Activated T-helper 1 cell treated with anti-CD3 and anti-CD28 coated beads, Interleukin-12 subunit alpha, Interleukin-12 subunit beta, Interleukin-2, Interleukin-4 antibody, amounts not matched to agents 30 ng/mL and 10 ng/mL and 1 ng/mL, durations not matched to agents 14 hours and 24 hours and 36 hours (primary cell): ENCODE data around the gene OLA1. TPM values are rescaled to one million over a fixed set of nuclear protein-coding genes. Genes with fewer than 3 reads are reported as not detected.

Source experiments
- DNase-seq: peaks from one replicate; pipeline ENCODE4 v3.0.0; 2021; ENCODE audit warnings: low spot score
- H3K27ac Mint-ChIP-seq: one replicate; pipeline ENCODE4 v1.8.0; 2021; ENCODE audit warnings: mild to moderate bottlenecking, mixed read lengths
- H3K27me3 Mint-ChIP-seq: one replicate; pipeline ENCODE4 v1.8.0; 2022; ENCODE audit warnings: mild to moderate bottlenecking, moderate library complexity, mixed read lengths; ENCODE audit not compliant: insufficient read depth
- H3K36me3 Mint-ChIP-seq: one replicate; pipeline ENCODE4 v1.8.0; 2021; ENCODE audit warnings: low read depth, mixed read lengths
- H3K4me1 Mint-ChIP-seq: one replicate; pipeline ENCODE4 v1.8.0; 2021; ENCODE audit warnings: low read depth, mixed read lengths
- H3K4me3 Mint-ChIP-seq: one replicate; pipeline ENCODE4 v1.8.0; 2021; ENCODE audit warnings: mild to moderate bottlenecking, moderate library complexity, mixed read lengths
- H3K9me3 Mint-ChIP-seq: one replicate; pipeline ENCODE4 v1.8.0; 2021; ENCODE audit warnings: mixed read lengths
- intact Hi-C: fragments of 100-400 bp; cut with micrococcal nuclease; formaldehyde crosslinking; loops from one replicate; pipeline ENCODE4 v1.15.1; 2024
- total RNA-seq: library from RNA; stranded (reverse); gene quantifications from 2 replicates; pipeline ENCODE4 v1.2.3, GENCODE V29; 2022

Gene OLA1
- total RNA-seq, 1 donor from 2014 or later: 132 TPM

GRCh38 chr2:174218773-174219172 is 29.6 kb downstream of the OLA1 start:
- no peak overlapping the region for H3K27ac Mint-ChIP-seq
- no peak for DNase-seq
- H3K36me3 Mint-ChIP-seq: peaks cover 4% of the 10 kb centered on the region
- intact Hi-C loops: no loop called here
- no peaks in the 10 kb centered on the region for H3K27me3 Mint-ChIP-seq
- no peaks in the 10 kb centered on the region for H3K4me1 Mint-ChIP-seq
- no peak overlapping the region for H3K4me3 Mint-ChIP-seq
- no peaks in the 10 kb centered on the region for H3K9me3 Mint-ChIP-seq

GRCh38 chr2:174217869-174218268 is 30.5 kb downstream of the OLA1 start:
- no peak for DNase-seq
- H3K36me3 Mint-ChIP-seq: peaks cover 4% of the 10 kb centered on the region
- no peaks in the 10 kb centered on the region for H3K9me3 Mint-ChIP-seq
- no peaks in the 10 kb centered on the region for H3K4me1 Mint-ChIP-seq
- no peaks in the 10 kb centered on the region for H3K27me3 Mint-ChIP-seq
- H3K27ac Mint-ChIP-seq: no peak overlapping the region
- intact Hi-C loops: no loop called here
- no peak overlapping the region for H3K4me3 Mint-ChIP-seq

- peaks cover 5% of the 10 kb centered on the region for H3K36me3 Mint-ChIP-seq
- H3K4me3 Mint-ChIP-seq: no peak overlapping the region
- no peaks in the 10 kb centered on the region for H3K9me3 Mint-ChIP-seq
- H3K27me3 Mint-ChIP-seq: no peaks in the 10 kb centered on the region
- H3K4me1 Mint-ChIP-seq: peaks cover 4% of the 10 kb centered on the region
- DNase-seq: no peak
- intact Hi-C loops: no loop called here
- H3K27ac Mint-ChIP-seq: no peak overlapping the region
Observed at GRCh38 chr2:174211954-174212353, 36.4 kb downstream of the OLA1 start.

GRCh38 chr2:174210862-174211261 is 37.5 kb downstream of the OLA1 start:
- H3K9me3 Mint-ChIP-seq: no peaks in the 10 kb centered on the region
- intact Hi-C loops: no loop called here
- no peak overlapping the region for H3K4me3 Mint-ChIP-seq
- H3K27ac Mint-ChIP-seq: no peak overlapping the region
- no peaks in the 10 kb centered on the region for H3K27me3 Mint-ChIP-seq
- peaks cover 5% of the 10 kb centered on the region for H3K36me3 Mint-ChIP-seq
- H3K4me1 Mint-ChIP-seq: peaks cover 4% of the 10 kb centered on the region
- no peak for DNase-seq

GRCh38 chr2:174209325-174209724 is 39.0 kb downstream of the OLA1 start:
- no peak for DNase-seq
- Mint-ChIP-seq H3K9me3 (no peaks in the 10 kb centered on the region), H3K4me1 (peaks cover 4% of the 10 kb centered on the region), H3K27ac (no peak overlapping the region), H3K27me3 (no peaks in the 10 kb centered on the region), H3K4me3 (no peak overlapping the region), H3K36me3 (peaks cover 5% of the 10 kb centered on the region)
- intact Hi-C loops: no loop called here

GRCh38 chr2:174208026-174208425 is 40.3 kb downstream of the OLA1 start:
- no peak overlapping the region for H3K4me3 Mint-ChIP-seq
- DNase-seq: no peak
- H3K36me3 Mint-ChIP-seq: peaks cover 5% of the 10 kb centered on the region
- intact Hi-C loops: no loop called here
- H3K9me3 Mint-ChIP-seq: no peaks in the 10 kb centered on the region
- H3K4me1 Mint-ChIP-seq: peaks cover 4% of the 10 kb centered on the region
- no peak overlapping the region for H3K27ac Mint-ChIP-seq
- no peaks in the 10 kb centered on the region for H3K27me3 Mint-ChIP-seq

- Mint-ChIP-seq H3K27ac (no peak overlapping the region), H3K27me3 (no peaks in the 10 kb centered on the region), H3K4me1 (peaks cover 4% of the 10 kb centered on the region), H3K4me3 (no peak overlapping the region), H3K36me3 (peaks cover 7% of the 10 kb centered on the region), H3K9me3 (no peaks in the 10 kb centered on the region)
- no peak for DNase-seq
- intact Hi-C loops: no loop called here
Observed at GRCh38 chr2:174205562-174205961, 42.8 kb downstream of the OLA1 start.

- Mint-ChIP-seq H3K27ac (no peak overlapping the region), H3K4me3 (no peak overlapping the region), H3K36me3 (peaks cover 4% of the 10 kb centered on the region), H3K27me3 (no peaks in the 10 kb centered on the region), H3K4me1 (no peaks in the 10 kb centered on the region), H3K9me3 (no peaks in the 10 kb centered on the region)
- intact Hi-C loops: no loop called here
- DNase-seq: no peak
Observed at GRCh38 chr2:174202188-174202587, 46.1 kb downstream of the OLA1 start.

- H3K27ac Mint-ChIP-seq: no peak overlapping the region
- H3K4me3 Mint-ChIP-seq: no peak overlapping the region
- intact Hi-C loops: no loop called here
- H3K36me3 Mint-ChIP-seq: peaks cover 4% of the 10 kb centered on the region
- no peaks in the 10 kb centered on the region for H3K9me3 Mint-ChIP-seq
- no peak for DNase-seq
- no peaks in the 10 kb centered on the region for H3K4me1 Mint-ChIP-seq
- no peaks in the 10 kb centered on the region for H3K27me3 Mint-ChIP-seq
Observed at GRCh38 chr2:174198846-174199564, 49.3 kb downstream of the OLA1 start.

GRCh38 chr2:174195253-174195652 is 53.1 kb downstream of the OLA1 start:
- Mint-ChIP-seq H3K4me1 (no peaks in the 10 kb centered on the region), H3K27ac (no peak overlapping the region), H3K36me3 (peaks cover 2% of the 10 kb centered on the region), H3K27me3 (no peaks in the 10 kb centered on the region), H3K9me3 (no peaks in the 10 kb centered on the region), H3K4me3 (no peak overlapping the region)
- intact Hi-C loops: no loop called here
- DNase-seq: no peak

- intact Hi-C loops: no loop called here
- Mint-ChIP-seq H3K36me3 (peaks cover 2% of the 10 kb centered on the region), H3K27ac (no peak overlapping the region), H3K9me3 (no peaks in the 10 kb centered on the region), H3K27me3 (no peaks in the 10 kb centered on the region), H3K4me3 (no peak overlapping the region), H3K4me1 (no peaks in the 10 kb centered on the region)
- DNase-seq: no peak
Observed at GRCh38 chr2:174193737-174194136, 54.6 kb downstream of the OLA1 start.

- no peak for DNase-seq
- no peaks in the 10 kb centered on the region for H3K9me3 Mint-ChIP-seq
- H3K4me1 Mint-ChIP-seq: no peaks in the 10 kb centered on the region
- H3K27me3 Mint-ChIP-seq: no peaks in the 10 kb centered on the region
- H3K4me3 Mint-ChIP-seq: no peak overlapping the region
- no peak overlapping the region for H3K27ac Mint-ChIP-seq
- H3K36me3 Mint-ChIP-seq: peaks cover 5% of the 10 kb centered on the region
- intact Hi-C loops: no loop called here
Observed at GRCh38 chr2:174192664-174193063, 55.7 kb downstream of the OLA1 start.

- Mint-ChIP-seq H3K4me3 (no peak overlapping the region), H3K27me3 (no peaks in the 10 kb centered on the region), H3K4me1 (no peaks in the 10 kb centered on the region), H3K36me3 (peaks cover 4% of the 10 kb centered on the region), H3K27ac (no peak overlapping the region), H3K9me3 (no peaks in the 10 kb centered on the region)
- intact Hi-C loops: no loop called here
- no peak for DNase-seq
Observed at GRCh38 chr2:174191342-174192074, 56.8 kb downstream of the OLA1 start.
